GM12872 (cell line): ENCODE results near the gene DEUP1.

Experiments
- TF ChIP-seq, protein P1 (sequence below): IDR thresholded peaks from 3 replicates; pipeline ENCODE4 v1.5.1; 2011; ENCODE audit warnings: low read depth, mild to moderate bottlenecking, low read length, moderate library complexity; ENCODE audit not compliant: insufficient read depth

Gene DEUP1

DNA sequence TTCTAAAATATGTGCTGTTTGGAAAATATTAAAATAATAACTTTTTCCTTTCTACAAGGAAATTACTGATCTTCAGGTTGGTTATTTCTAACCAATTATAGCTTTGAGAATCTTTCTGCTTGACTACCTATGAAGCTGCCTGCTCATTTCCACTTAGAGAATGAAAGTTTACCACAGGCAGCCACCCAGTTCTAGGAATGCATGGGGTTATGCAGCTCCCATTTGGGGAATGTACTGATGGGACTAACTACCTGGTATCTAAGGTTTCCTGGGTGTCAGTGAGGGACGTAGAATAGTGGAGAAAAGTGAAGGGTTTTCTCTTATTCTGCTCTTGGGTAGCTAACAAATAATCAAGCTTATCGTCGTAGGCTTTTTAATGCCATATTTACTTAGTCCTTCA lies 73.4 kb downstream of the DEUP1 start:
- TF ChIP-seq, protein P1, sequence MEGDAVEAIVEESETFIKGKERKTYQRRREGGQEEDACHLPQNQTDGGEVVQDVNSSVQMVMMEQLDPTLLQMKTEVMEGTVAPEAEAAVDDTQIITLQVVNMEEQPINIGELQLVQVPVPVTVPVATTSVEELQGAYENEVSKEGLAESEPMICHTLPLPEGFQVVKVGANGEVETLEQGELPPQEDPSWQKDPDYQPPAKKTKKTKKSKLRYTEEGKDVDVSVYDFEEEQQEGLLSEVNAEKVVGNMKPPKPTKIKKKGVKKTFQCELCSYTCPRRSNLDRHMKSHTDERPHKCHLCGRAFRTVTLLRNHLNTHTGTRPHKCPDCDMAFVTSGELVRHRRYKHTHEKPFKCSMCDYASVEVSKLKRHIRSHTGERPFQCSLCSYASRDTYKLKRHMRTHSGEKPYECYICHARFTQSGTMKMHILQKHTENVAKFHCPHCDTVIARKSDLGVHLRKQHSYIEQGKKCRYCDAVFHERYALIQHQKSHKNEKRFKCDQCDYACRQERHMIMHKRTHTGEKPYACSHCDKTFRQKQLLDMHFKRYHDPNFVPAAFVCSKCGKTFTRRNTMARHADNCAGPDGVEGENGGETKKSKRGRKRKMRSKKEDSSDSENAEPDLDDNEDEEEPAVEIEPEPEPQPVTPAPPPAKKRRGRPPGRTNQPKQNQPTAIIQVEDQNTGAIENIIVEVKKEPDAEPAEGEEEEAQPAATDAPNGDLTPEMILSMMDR, result no peak

DNA sequence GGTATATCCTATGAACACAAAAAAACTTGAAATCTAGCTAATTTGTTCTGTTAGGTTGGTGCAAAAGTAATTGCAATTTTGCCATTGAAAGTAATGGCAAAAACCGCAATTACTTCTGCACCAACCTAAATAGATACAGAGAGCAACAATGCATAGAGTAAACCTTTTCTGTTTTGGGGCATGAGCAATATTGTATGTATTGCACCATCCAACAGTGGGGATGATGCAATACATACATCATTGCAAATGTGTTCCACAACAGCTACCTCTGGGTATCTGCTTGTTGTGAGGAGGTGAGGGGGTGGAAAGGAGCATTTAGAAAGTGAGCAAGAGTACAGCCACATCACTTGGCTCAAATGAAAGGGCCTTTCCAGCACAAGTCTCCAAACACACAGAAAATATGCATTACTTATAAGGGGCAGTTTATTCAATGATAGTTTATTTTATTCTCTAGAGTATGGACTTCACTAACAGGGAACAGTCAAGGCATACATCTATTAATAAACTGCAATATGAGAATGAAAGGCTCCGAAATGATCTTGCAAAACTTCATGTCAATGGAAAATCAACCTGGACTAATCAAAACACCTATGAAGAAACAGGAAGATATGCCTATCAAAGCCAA lies 77.3 kb downstream of the DEUP1 start:
- TF ChIP-seq, protein P1, result no peak

DNA sequence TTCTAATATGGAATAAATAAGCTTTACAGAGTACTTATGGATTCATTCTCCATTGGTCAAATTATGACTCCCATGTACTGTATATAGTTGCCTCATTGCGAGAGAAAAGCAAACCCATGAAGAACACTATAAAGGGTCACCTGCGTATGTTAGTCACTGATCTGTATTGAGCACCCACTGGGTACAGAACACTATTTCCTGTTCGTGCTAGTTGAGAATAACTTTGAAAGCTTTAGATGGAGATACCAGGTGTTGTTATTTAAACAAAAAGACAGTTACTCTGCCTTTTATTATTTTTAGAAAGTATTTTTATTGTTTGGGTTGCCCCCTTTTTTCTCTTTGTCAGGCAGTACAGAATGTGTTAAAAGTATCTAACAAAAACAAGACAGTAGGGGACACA lies 79.9 kb downstream of the DEUP1 start:
- TF ChIP-seq, protein P1, result no peak

DNA sequence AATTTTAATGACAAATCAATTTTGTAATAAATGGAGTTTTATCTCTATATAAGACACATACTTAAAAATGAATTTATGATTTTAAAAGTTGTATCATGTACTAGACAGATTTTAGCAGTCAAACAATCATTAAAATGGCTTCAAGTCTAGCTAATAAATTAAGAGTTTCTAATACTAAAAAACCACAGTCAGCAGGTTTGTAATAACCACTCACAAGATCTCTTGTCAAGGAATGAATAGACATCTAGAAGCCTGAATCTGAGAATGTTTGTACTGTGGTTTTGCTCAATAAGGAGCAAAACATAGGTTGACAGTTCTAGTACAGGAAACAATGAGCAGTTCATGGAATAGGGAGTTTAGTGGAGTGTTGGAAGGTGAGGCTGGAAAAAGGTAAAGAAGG lies 81.2 kb downstream of the DEUP1 start:
- TF ChIP-seq, protein P1, result no peak

DNA sequence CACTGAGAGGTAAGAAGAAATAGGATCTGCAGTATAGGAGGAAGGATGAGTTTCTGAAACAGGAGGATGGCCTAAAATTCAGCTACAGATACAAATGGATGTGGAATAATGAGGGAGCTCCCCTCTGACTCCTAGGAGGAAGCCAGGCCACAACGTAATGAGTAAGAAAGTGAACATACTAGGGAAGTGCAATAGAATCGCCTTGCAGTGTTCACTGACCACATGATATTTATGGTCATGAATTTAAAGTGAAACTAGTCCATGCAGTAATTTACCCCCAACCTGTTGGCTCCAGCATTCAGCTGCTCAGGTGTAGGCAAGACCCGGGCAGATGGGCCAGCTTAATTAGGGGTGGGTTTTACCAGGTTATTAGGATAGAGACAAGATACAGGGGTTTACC lies 101.7 kb downstream of the DEUP1 start:
- TF ChIP-seq, protein P1, result no peak

DNA sequence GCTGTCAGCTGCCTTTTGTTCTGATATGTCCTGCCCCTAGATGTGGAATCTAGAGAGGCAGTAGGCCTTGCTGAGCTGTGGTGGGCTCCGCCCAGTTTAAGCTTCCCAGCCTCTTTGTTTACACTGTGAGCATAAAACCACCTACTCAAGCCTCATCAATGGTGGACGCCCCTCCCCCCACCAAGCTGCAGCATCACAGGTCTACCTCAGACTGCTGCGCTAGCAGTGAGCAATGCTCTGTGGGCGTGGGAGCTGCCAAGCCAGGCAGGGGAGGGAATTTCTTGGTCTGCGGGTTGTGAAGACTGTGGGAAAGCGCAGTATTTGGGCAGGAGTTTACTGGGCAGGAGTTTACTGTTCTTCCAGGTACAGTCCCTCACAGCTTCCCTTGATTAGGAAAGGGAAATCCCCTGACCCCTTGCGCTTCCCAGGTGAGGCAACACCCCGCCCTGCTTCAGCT lies 114.1 kb downstream of the DEUP1 start:
- TF ChIP-seq, protein P1, result no peak

DNA sequence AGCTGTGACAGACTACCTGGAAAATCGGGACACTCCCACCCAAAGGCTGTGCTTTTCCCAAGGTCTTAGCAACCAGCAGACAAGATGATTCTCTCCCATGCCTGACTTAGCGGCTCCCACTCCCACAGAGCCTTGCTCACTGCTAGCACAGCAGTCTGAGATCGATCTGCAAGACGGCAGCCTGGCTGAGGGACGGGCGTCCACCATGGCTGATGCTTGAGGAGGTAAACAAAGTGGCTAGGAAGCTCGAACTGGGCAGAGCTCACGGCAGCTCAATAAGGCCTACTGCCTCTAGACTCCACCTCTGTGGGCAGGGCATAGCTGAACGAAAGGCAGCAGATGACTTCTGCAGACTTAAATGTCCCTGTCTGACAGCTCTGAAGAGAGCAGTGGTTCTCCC lies 127.7 kb downstream of the DEUP1 start:
- TF ChIP-seq, protein P1, result no peak
